ENCODE data around the gene KIF17. TPM values are rescaled to one million over a fixed set of nuclear protein-coding genes. Genes with fewer than 3 reads are reported as not detected.

The KIF17 gene
- polyA plus RNA-seq, 2 of the 4 experiments (the other 2 are of a cell fraction): 0.78 to 1.0 TPM

- 82% methylated on average over 4 of the region's 4 CpGs for WGBS (ENCODE audit: missing lambda C conversion rate)
- no peak overlapping the region for H3K4me3 ChIP-seq
- H3K4me1 ChIP-seq: no peaks in the 10 kb centered on the region
- no peak overlapping the region for H3K4me2 ChIP-seq
- no peak for TF ChIP-seq MYC (IDR thresholded peaks at IDR 0.05; ENCODE audit: borderline replicate concordance, low read length)
- no peak for TF ChIP-seq NPAS2 (CRISPR knock-in tag; IDR thresholded peaks at IDR 0.05; ENCODE audit: borderline replicate concordance)
- no peak for TF ChIP-seq BCL3 (IDR thresholded peaks at IDR 0.05)
- TF ChIP-seq ZFP36 (IDR thresholded peaks at IDR 0.05; ENCODE audit: borderline replicate concordance, partially characterized antibody): no peak
- no peak for TF ChIP-seq HOXB5 (CRISPR knock-in tag; IDR thresholded peaks at IDR 0.05)
- TF ChIP-seq CHD2 (IDR thresholded peaks at IDR 0.05; ENCODE audit: low read length, partially characterized antibody): no peak
- no peak for TF ChIP-seq JUN (IDR thresholded peaks at IDR 0.05)
- TF ChIP-seq CHD4 (IDR thresholded peaks at IDR 0.05; ENCODE audit: borderline replicate concordance): no peak
- TF ChIP-seq ELK1 (IDR thresholded peaks at IDR 0.05; ENCODE audit: low read depth, low read length): no peak
- no peak for TF ChIP-seq KDM1A (IDR thresholded peaks at IDR 0.05; ENCODE audit: low read depth)
- TF ChIP-seq TFCP2L1 (CRISPR knock-in tag; IDR thresholded peaks at IDR 0.05): no peak
- no peak for TF ChIP-seq KDM5A (IDR thresholded peaks at IDR 0.05)
- no peak overlapping the region for H3K27ac ChIP-seq
- DNase-seq (ENCODE audit: low read depth in 1 of 2, low spot score in 1 of 2) (no peak), ATAC-seq (no peak), FAIRE-seq (no peak)
- H3K9me3 ChIP-seq: no peaks in the 10 kb centered on the region
- ChIA-PET POLR2A (no interaction called here), CTCF (interaction anchor here (0.9 to 1.0 kb wide), 2 partner anchors 9 to 523 kb away, joined by 3 read pairs; no protein-coding TSS in a partner anchor)
Measured at GRCh38 chr1:20672265-20672632, 45.6 kb downstream of the KIF17 start.

GRCh38 chr1:20670936-20671335 lies 46.9 kb downstream of the KIF17 start:
- H3K4me3 ChIP-seq: no peak overlapping the region
- no peaks in the 10 kb centered on the region for H3K4me1 ChIP-seq
- WGBS (ENCODE audit: missing lambda C conversion rate): 90% methylated on average over 5 of the region's 5 CpGs
- ATAC-seq: no peak
- POLR2A ChIA-PET: no interaction called here
- CTCF ChIA-PET: no interaction called here
- no peak overlapping the region for H3K4me2 ChIP-seq
- DNase-seq (ENCODE audit: low read depth in 1 of 2, low spot score in 1 of 2): no peak
- no peak overlapping the region for H3K27ac ChIP-seq
- no peak for TF ChIP-seq E2F6 (IDR thresholded peaks at IDR 0.05; ENCODE audit: borderline replicate concordance, low read depth)
- no peak for TF ChIP-seq HES2 (IDR thresholded peaks at IDR 0.05)
- no peak for TF ChIP-seq JUN (IDR thresholded peaks at IDR 0.05)
- TF ChIP-seq POLR2A (IDR thresholded peaks at IDR 0.05; ENCODE audit: low read length): no peak
- TF ChIP-seq CHD4 (IDR thresholded peaks at IDR 0.05; ENCODE audit: borderline replicate concordance): no peak
- TF ChIP-seq HOXB5 (CRISPR knock-in tag; IDR thresholded peaks at IDR 0.05): no peak
- no peak for TF ChIP-seq ZSCAN20 (CRISPR knock-in tag; IDR thresholded peaks at IDR 0.05)
- TF ChIP-seq ESRRA (IDR thresholded peaks at IDR 0.05; ENCODE audit: borderline replicate concordance, low read length): no peak
- no peak for TF ChIP-seq USF2 (IDR thresholded peaks at IDR 0.05)
- TF ChIP-seq HDAC2 (IDR thresholded peaks at IDR 0.05): no peak
- FAIRE-seq: no peak
- no peaks in the 10 kb centered on the region for H3K9me3 ChIP-seq

GRCh38 chr1:20668581-20668980 lies 49.2 kb downstream of the KIF17 start:
- TF ChIP-seq RARB (CRISPR knock-in tag; IDR thresholded peaks at IDR 0.05) (no peak), NPAS2 (CRISPR knock-in tag; IDR thresholded peaks at IDR 0.05; ENCODE audit: borderline replicate concordance) (no peak), CBX2 (IDR thresholded peaks at IDR 0.05; ENCODE audit: borderline replicate concordance, low read depth) (no peak), HOXA7 (CRISPR knock-in tag; IDR thresholded peaks at IDR 0.05) (no peak), ZFP36 (IDR thresholded peaks at IDR 0.05; ENCODE audit: borderline replicate concordance, partially characterized antibody) (no peak), ZSCAN20 (CRISPR knock-in tag; IDR thresholded peaks at IDR 0.05) (no peak), REST (IDR thresholded peaks at IDR 0.05) (no peak), PBX3 (IDR thresholded peaks at IDR 0.05) (no peak)
- Histone ChIP-seq H3K4me1 (no peaks in the 10 kb centered on the region), H3K27ac (no peak overlapping the region), H3K9me3 (no peaks in the 10 kb centered on the region), H3K4me3 (no peak overlapping the region), H3K4me2 (no peak overlapping the region)
- 95% methylated on average over 1 of the region's 1 CpG for WGBS (ENCODE audit: missing lambda C conversion rate)
- DNase-seq (ENCODE audit: low read depth in 1 of 2, low spot score in 1 of 2) (no peak), FAIRE-seq (no peak), ATAC-seq (no peak)
- CTCF ChIA-PET: no interaction called here
- POLR2A ChIA-PET: no interaction called here
